H1 (cell line): Measurements from ENCODE around the gene USP9Y. TPM values are rescaled to one million over a fixed set of nuclear protein-coding genes. Genes with fewer than 3 reads are reported as not detected.

Experiments
- CTCF ChIA-PET: fragments of 300-600 bp; sonication (Branson Sonifier 250); formaldehyde crosslinking; loops from one replicate; lab custom pipeline; 2021; ENCODE audit not compliant: partially characterized antibody; lab: Charles Lee
- POLR2A ChIA-PET: fragments of 300-600 bp; sonication (Branson Sonifier 250); formaldehyde crosslinking; loops from one replicate; lab custom pipeline; 2021; ENCODE audit warnings: inconsistent platforms; ENCODE audit not compliant: partially characterized antibody; lab: Charles Lee
- DNase-seq, 2 experiments: peaks; one replicate each; pipeline versions ENCODE4 v3.0.0 to v3.0.0-alpha.2; 2010 to 2022; ENCODE audit warnings: low spot score in 2 of 2, low read depth in 1 of 2, mixed read lengths in 1 of 2
- FAIRE-seq: peaks from 2 replicates; lab custom pipeline; 2011; peaks lifted over from hg19 to GRCh38; lab: Jason Lieb, UNC
- H2AFZ ChIP-seq: 2 replicates; pipeline ENCODE4 v1.8.1; 2012; ENCODE audit warnings: low read length, inconsistent platforms
- H2AK5ac ChIP-seq: 2 replicates; pipeline ENCODE4 v1.6.1; 2013; ENCODE audit warnings: low read depth, low read length
- H2BK120ac ChIP-seq: replicated peaks from 2 replicates; pipeline ENCODE3; 2013; ENCODE audit warnings: low read depth, low read length, inconsistent platforms
- H2BK12ac ChIP-seq: 2 replicates; pipeline ENCODE4 v1.6.1; 2013; ENCODE audit warnings: low read depth, low read length
- H2BK15ac ChIP-seq: 2 replicates; pipeline ENCODE4 v1.6.1; 2013; ENCODE audit warnings: low read length
- H2BK20ac ChIP-seq: 2 replicates; pipeline ENCODE4 v1.6.1; 2013; ENCODE audit warnings: low read length
- H2BK5ac ChIP-seq: 2 replicates; pipeline ENCODE4 v1.6.1; 2013; ENCODE audit warnings: low read depth, low read length
- H3K14ac ChIP-seq: 2 replicates; pipeline ENCODE4 v1.6.1; 2013; ENCODE audit warnings: inconsistent platforms; ENCODE audit not compliant: insufficient read length
- H3K18ac ChIP-seq: 2 replicates; pipeline ENCODE4 v1.6.1; 2013; ENCODE audit warnings: low read length; ENCODE audit errors: extremely low read depth
- H3K23ac ChIP-seq: 2 replicates; pipeline ENCODE4 v1.6.1; 2013; ENCODE audit warnings: inconsistent platforms; ENCODE audit not compliant: insufficient read length
- H3K23me2 ChIP-seq: 2 replicates; pipeline ENCODE4 v1.6.1; 2013; ENCODE audit warnings: low read depth, low read length
- H3K27ac ChIP-seq: 2 replicates; pipeline ENCODE4 v1.6.1; 2011; ENCODE audit warnings: low read depth, low read length, inconsistent platforms
- H3K27me3 ChIP-seq, 4 experiments: replicated peaks in 1 of 4; 1 replicate in 1 of 4; 2 replicates in 3 of 4; pipeline versions ENCODE4 v1.6.1 to v1.8.1; 2011 to 2013; ENCODE audit warnings: low read length in 3 of 4, mild to moderate bottlenecking in 3 of 4, inconsistent platforms in 2 of 4, mixed read lengths in 2 of 4, moderate library complexity in 1 of 4; ENCODE audit not compliant: control insufficient read depth in 3 of 4, insufficient read depth in 3 of 4; ENCODE audit errors: extremely low read depth in 1 of 4
- H3K36me3 ChIP-seq, 4 experiments: 2 replicates each; pipeline versions ENCODE4 v1.6.1 to v1.8.1; 2011 to 2013; ENCODE audit warnings: mild to moderate bottlenecking in 4 of 4, low read length in 3 of 4, moderate library complexity in 2 of 4, control low read depth in 1 of 4, inconsistent platforms in 1 of 4; ENCODE audit not compliant: insufficient read depth in 4 of 4, control insufficient read depth in 2 of 4
- H3K4ac ChIP-seq: replicated peaks from 2 replicates; pipeline ENCODE3; 2013; ENCODE audit warnings: low read length, low read depth, mixed read lengths, inconsistent platforms; ENCODE audit not compliant: insufficient read length
- H3K4me1 ChIP-seq, 4 experiments: replicated peaks in 1 of 4; 1 replicate in 1 of 4; 2 replicates in 3 of 4; pipeline versions ENCODE4 v1.6.1 to v1.8.1; 2011 to 2013; ENCODE audit warnings: low read length in 3 of 4, inconsistent platforms in 2 of 4, mixed read lengths in 1 of 4; ENCODE audit not compliant: insufficient read depth in 4 of 4, control insufficient read depth in 3 of 4
- H3K4me2 ChIP-seq, 2 experiments: 2 replicates each; pipeline versions ENCODE4 v1.6.1 to v1.8.1; 2011 to 2013; ENCODE audit warnings: low read depth in 2 of 2, low read length in 2 of 2, control low read depth in 1 of 2, inconsistent platforms in 1 of 2, mild to moderate bottlenecking in 1 of 2; ENCODE audit not compliant: insufficient read depth in 1 of 2
- H3K4me3 ChIP-seq, 4 experiments: fragments of 200-600, 300-600 bp in 1 of 4; sonication (generic), shearing (Covaris generic), sonication (Bioruptor Twin) in 1 of 4; 2 replicates each; pipeline versions ENCODE4 v1.5.1 to v1.8.1; 2011 to 2016; ENCODE audit warnings: low read length in 4 of 4, low read depth in 3 of 4, control low read depth in 2 of 4, inconsistent platforms in 2 of 4, mild to moderate bottlenecking in 2 of 4, mixed read lengths in 1 of 4, moderate library complexity in 1 of 4; ENCODE audit not compliant: insufficient read depth in 2 of 4; ENCODE audit errors: extremely low read depth in 1 of 4
- H3K56ac ChIP-seq: replicated peaks from 2 replicates; pipeline ENCODE3; 2013; ENCODE audit warnings: low read depth, mild to moderate bottlenecking, mixed read lengths, low read length, inconsistent platforms; ENCODE audit not compliant: insufficient read length
- H3K79me1 ChIP-seq: 2 replicates; pipeline ENCODE4 v1.6.1; 2013; ENCODE audit warnings: low read depth, low read length, control low read depth
- H3K79me2 ChIP-seq, 2 experiments: 2 replicates each; pipeline versions ENCODE4 v1.6.1 to v1.8.1; 2012 to 2013; ENCODE audit warnings: low read length in 2 of 2, mild to moderate bottlenecking in 2 of 2, inconsistent platforms in 1 of 2; ENCODE audit not compliant: insufficient read depth in 2 of 2, control insufficient read depth in 1 of 2
- H3K9ac ChIP-seq, 4 experiments: replicated peaks in 1 of 4; 1 replicate in 1 of 4; 2 replicates in 3 of 4; pipeline versions ENCODE4 v1.6.1 to v1.8.1; 2011 to 2013; ENCODE audit warnings: low read depth in 3 of 4, low read length in 3 of 4, control low read depth in 2 of 4, mild to moderate bottlenecking in 2 of 4, moderate library complexity in 2 of 4, inconsistent platforms in 1 of 4; ENCODE audit errors: extremely low read depth in 1 of 4
- H3K9me3 ChIP-seq, 2 experiments: 2 replicates each; pipeline versions ENCODE4 v1.6.1 to v1.8.1; 2012 to 2013; ENCODE audit warnings: mild to moderate bottlenecking in 2 of 2, moderate library complexity in 2 of 2, control low read depth in 1 of 2, inconsistent platforms in 1 of 2, low read depth in 1 of 2, low read length in 1 of 2, mixed read lengths in 1 of 2; ENCODE audit not compliant: insufficient read depth in 2 of 2
- H4K20me1 ChIP-seq, 2 experiments: replicated peaks in 1 of 2; 2 replicates each; pipeline versions ENCODE3 to v1.8.1; 2011 to 2013; ENCODE audit warnings: inconsistent platforms in 2 of 2, low read length in 2 of 2, mild to moderate bottlenecking in 1 of 2; ENCODE audit not compliant: insufficient read depth in 2 of 2, control insufficient read depth in 1 of 2
- H4K5ac ChIP-seq: 2 replicates; pipeline ENCODE4 v1.6.1; 2013; ENCODE audit warnings: low read length, low read depth, mixed read lengths, inconsistent platforms; ENCODE audit not compliant: insufficient read length
- H4K8ac ChIP-seq: 2 replicates; pipeline ENCODE4 v1.8.0; 2013; ENCODE audit warnings: mild to moderate bottlenecking, moderate library complexity, low read length, inconsistent platforms; ENCODE audit not compliant: insufficient read depth; ENCODE audit errors: extremely low read depth
- H4K91ac ChIP-seq: replicated peaks from 2 replicates; pipeline ENCODE3; 2013; ENCODE audit warnings: low read length, mixed read lengths, inconsistent platforms; ENCODE audit not compliant: insufficient read length
- SIN3A ChIP-seq, 2 experiments: IDR thresholded peaks in 1 of 2; conservative IDR thresholded peaks in 1 of 2; 2 replicates each; pipeline ENCODE4 v1.6.1; 2011 to 2012; ENCODE audit warnings: low read length in 2 of 2, improper control_type of control experiment in 1 of 2, low read depth in 1 of 2, mild to moderate bottlenecking in 1 of 2
- SP4 ChIP-seq: IDR thresholded peaks from 2 replicates; pipeline ENCODE4 v1.6.1; 2012; ENCODE audit warnings: low read length, inconsistent platforms
- WGBS, 2 experiments: shearing (Covaris generic) in 1 of 2; methylation state at CpG; one replicate each; pipeline versions ENCODE4 v1.1.6 to v1.1.7; 2013 to 2015; ENCODE audit warnings: low lambda C conversion rate in 2 of 2, mixed read lengths in 2 of 2, inconsistent platforms in 1 of 2, low coverage in 1 of 2, missing lambda C conversion rate in 1 of 2; ENCODE audit not compliant: insufficient replicate concordance in 2 of 2, insufficient coverage in 1 of 2, insufficient read length in 1 of 2; ENCODE audit errors: extremely low coverage in 1 of 2, missing lambda C conversion rate in 1 of 2; 5-methylcytosine and 5-hydroxymethylcytosine counted together
- polyA plus RNA-seq, 7 experiments: library from polyadenylated mRNA; depleted of rRNA in 3 of 7; stranded (reverse) in 5 of 7; unstranded in 2 of 7; fragments of >200 nt in 5 of 7; fragments of 200-250 nt in 2 of 7; gene quantifications; 1 replicate in 5 of 7; 2 replicates in 1 of 7; 4 replicates in 1 of 7; pipeline versions ENCODE4 v1.2.1 to v1.2.3, GENCODE V29; 2011 to 2013; ENCODE audit warnings: missing spikeins in 2 of 7, mixed read lengths in 2 of 7
- total RNA-seq: library from RNA; stranded (reverse); fragmentation: NEBNext Ultra II Directional; extraction: Animal tissue kit (Norgen Biotek cat#: 25700); gene quantifications from 2 replicates; pipeline ENCODE4 v1.2.1, GENCODE V29; 2021

The USP9Y gene
- total and polyA plus RNA-seq, 2 of the 8 experiments (the other 6 are each of a cell fraction or from before 2014, with no cell fraction given): 28.3 to 34.1 TPM

DNA sequence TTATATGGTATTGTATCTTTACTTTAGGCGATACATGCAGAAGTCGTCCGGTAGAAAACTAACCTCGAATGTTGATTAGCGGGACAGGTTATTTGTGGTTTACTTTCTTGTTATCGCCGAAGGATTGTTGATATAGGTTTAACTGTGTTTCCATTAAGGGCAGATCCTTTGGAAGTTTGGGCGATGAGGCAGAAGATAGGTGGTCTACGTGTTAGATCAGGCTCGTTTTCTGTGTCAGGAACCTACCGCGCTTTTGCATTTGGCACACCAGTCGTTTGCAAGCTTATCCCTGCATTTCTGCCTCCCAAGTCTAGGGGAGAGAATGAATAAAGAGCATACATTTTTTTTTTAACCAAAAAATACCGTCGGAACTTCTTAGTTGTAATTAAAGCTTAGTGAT lies 204.9 kb downstream of the USP9Y start:
- no peaks in the 10 kb centered on the region for H3K79me1 ChIP-seq
- ChIA-PET CTCF (no interaction called here), POLR2A (interaction anchor here (1.1 kb wide), 1 partner anchor 13 kb away, joined by 3 read pairs; no protein-coding TSS in a partner anchor)
- peaks cover 0 to 11% (median 0%) of the 10 kb centered on the region in 4 experiments; a peak in 2 of 8 replicates for H3K36me3 ChIP-seq
- H3K27me3 ChIP-seq: no peaks in the 10 kb centered on the region
- DNase-seq (no peak), FAIRE-seq (no peak)
- no peak overlapping the region for H2BK12ac ChIP-seq
- no peak overlapping the region for H2BK20ac ChIP-seq
- H2AK5ac ChIP-seq: no peak overlapping the region
- H2AFZ ChIP-seq: 0 out of 2 replicates have a peak overlapping the region, but pooled peaks have one; percentile 8
- H4K8ac ChIP-seq: no peak overlapping the region
- no peak overlapping the region for H2BK15ac ChIP-seq
- no peak overlapping the region for H2BK120ac ChIP-seq
- H3K79me2 ChIP-seq: peaks cover 32 to 63% of the 10 kb centered on the region in 2 experiments
- 2% methylated on average over 15 of the region's 15 CpGs; no CpG with 5 or more reads in 1 of the 2 experiments for WGBS, 2 experiments
- no peaks in the 10 kb centered on the region; a peak in 1 of 7 replicates for H3K4me1 ChIP-seq
- peak overlapping the region; percentile 89 to 100 (median 91) for H3K4me3 ChIP-seq
- TF ChIP-seq SIN3A (conservative IDR thresholded peaks at IDR 0.05 in 1 of 2, IDR thresholded peaks at IDR 0.05 in 1 of 2; ENCODE audit: low read depth in 1 of 2, low read length in 2 of 2) (0 out of 4 replicates have a peak, but pooled peaks of 1 of the 2 experiments have one; percentile 8), SP4 (no peak)
- H3K23me2 ChIP-seq: no peaks in the 10 kb centered on the region; the same call in 1 of the 2 replicates
- H3K9ac ChIP-seq: peak overlapping the region; percentile 77 to 95 (median 94)
- no peak overlapping the region; the same call in 1 of the 2 replicates for H2BK5ac ChIP-seq
- H3K27ac ChIP-seq: peak overlapping the region; percentile 57
- H4K91ac ChIP-seq: peak overlapping the region; percentile 81
- no peak overlapping the region for H3K23ac ChIP-seq
- H3K4ac ChIP-seq: no peak overlapping the region
- H3K4me2 ChIP-seq: peak overlapping the region; percentile 62 to 94
- no peak overlapping the region for H3K14ac ChIP-seq
- no peak overlapping the region for H3K18ac ChIP-seq
- peaks cover 3 to 5% of the 10 kb centered on the region in 2 experiments for H4K20me1 ChIP-seq
- peak overlapping the region; percentile 6 for H3K56ac ChIP-seq
- peak overlapping the region; percentile 60 for H4K5ac ChIP-seq
- no peaks in the 10 kb centered on the region for H3K9me3 ChIP-seq

Other genes with a start within 250 kb of the USP9Y start
- gene DDX3Y, start 203.6 kb downstream of the USP9Y start, total RNA-seq: 111 and 118 TPM in 2 replicates
- 16.5 and 24.5 TPM in 2 replicates for gene DDX3Y, start 203.6 kb downstream of the USP9Y start, polyA plus RNA-seq (2011; rRNA removed)